ENCODE measurements around the gene CSMD2.

DNA sequence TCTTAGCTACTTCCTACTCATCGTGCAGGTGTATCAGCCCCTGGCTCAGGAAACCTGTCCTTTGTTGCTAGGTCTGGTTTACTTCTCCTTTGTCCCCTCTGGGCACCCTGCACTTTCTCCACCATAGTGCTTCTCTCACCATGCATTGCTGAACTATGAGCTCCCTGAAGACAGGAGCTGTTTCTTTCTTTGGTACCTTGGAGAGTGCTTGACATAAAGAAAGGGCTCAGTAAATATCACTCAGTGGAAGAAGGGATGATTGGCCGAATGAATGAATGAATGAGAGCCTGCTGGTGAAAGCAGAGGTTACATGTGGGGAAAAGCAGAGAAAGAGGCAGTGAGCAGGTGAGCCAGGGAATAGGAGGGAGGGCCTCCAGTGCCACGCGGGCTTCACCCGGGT, 310.9 kb downstream of the CSMD2 start:
- TF ChIP-seq, protein P1, sequence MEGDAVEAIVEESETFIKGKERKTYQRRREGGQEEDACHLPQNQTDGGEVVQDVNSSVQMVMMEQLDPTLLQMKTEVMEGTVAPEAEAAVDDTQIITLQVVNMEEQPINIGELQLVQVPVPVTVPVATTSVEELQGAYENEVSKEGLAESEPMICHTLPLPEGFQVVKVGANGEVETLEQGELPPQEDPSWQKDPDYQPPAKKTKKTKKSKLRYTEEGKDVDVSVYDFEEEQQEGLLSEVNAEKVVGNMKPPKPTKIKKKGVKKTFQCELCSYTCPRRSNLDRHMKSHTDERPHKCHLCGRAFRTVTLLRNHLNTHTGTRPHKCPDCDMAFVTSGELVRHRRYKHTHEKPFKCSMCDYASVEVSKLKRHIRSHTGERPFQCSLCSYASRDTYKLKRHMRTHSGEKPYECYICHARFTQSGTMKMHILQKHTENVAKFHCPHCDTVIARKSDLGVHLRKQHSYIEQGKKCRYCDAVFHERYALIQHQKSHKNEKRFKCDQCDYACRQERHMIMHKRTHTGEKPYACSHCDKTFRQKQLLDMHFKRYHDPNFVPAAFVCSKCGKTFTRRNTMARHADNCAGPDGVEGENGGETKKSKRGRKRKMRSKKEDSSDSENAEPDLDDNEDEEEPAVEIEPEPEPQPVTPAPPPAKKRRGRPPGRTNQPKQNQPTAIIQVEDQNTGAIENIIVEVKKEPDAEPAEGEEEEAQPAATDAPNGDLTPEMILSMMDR (IDR thresholded peaks at IDR 0.05): no peak
- TF ChIP-seq POLR2A (IDR thresholded peaks at IDR 0.05): no peak
